Hepatocyte (in vitro differentiated cells): ENCODE results near the gene MICU1. TPM values are rescaled to one million over a fixed set of nuclear protein-coding genes. Genes with fewer than 3 reads are reported as not detected.

ENCODE experiments used
- DNase-seq: peaks from one replicate; pipeline ENCODE4 v3.0.0-alpha.2; 2016; ENCODE audit warnings: low spot score
- H2AFZ ChIP-seq: fragments of 200-600 bp; sonication (generic); 2 replicates; pipeline ENCODE4 v1.6.0; 2016; ENCODE audit warnings: antibody characterized with exemption, mild to moderate bottlenecking
- H3K27ac ChIP-seq: fragments of 200-600 bp; sonication (generic); 2 replicates; pipeline ENCODE4 v1.5.1; 2016; ENCODE audit warnings: mild to moderate bottlenecking
- H3K27me3 ChIP-seq: fragments of 200-600 bp; sonication (generic); 2 replicates; pipeline ENCODE4 v1.6.1; 2016
- H3K36me3 ChIP-seq: fragments of 200-600 bp; sonication (generic); replicated peaks from 2 replicates; pipeline ENCODE4 v1.5.1; 2016; ENCODE audit warnings: low read depth; ENCODE audit not compliant: insufficient read depth
- H3K4me1 ChIP-seq: fragments of 200-600 bp; sonication (generic); 2 replicates; pipeline ENCODE4 v1.5.1; 2016; ENCODE audit warnings: mild to moderate bottlenecking, moderate library complexity; ENCODE audit not compliant: insufficient read depth
- H3K4me2 ChIP-seq: fragments of 200-600 bp; sonication (generic); 2 replicates; pipeline ENCODE4 v1.6.0; 2016
- H3K4me3 ChIP-seq: fragments of 200-600 bp; sonication (generic); 2 replicates; pipeline ENCODE4 v1.5.1; 2016; ENCODE audit warnings: mild to moderate bottlenecking
- H3K79me2 ChIP-seq: fragments of 200-600 bp; sonication (generic); 2 replicates; pipeline ENCODE4 v1.6.0; 2017; ENCODE audit warnings: mild to moderate bottlenecking
- H3K9me2 ChIP-seq: fragments of 200-600 bp; sonication (generic); replicated peaks from 2 replicates; pipeline ENCODE4 v1.6.0; 2017; ENCODE audit warnings: mild to moderate bottlenecking; ENCODE audit not compliant: insufficient read depth
- H3K9me3 ChIP-seq: fragments of 200-600 bp; sonication (generic); 2 replicates; pipeline ENCODE4 v1.5.1; 2016; ENCODE audit warnings: low read depth, mild to moderate bottlenecking
- H4K20me1 ChIP-seq: fragments of 200-600 bp; sonication (generic); 2 replicates; pipeline ENCODE4 v1.6.0; 2016; ENCODE audit warnings: mild to moderate bottlenecking; ENCODE audit not compliant: insufficient read depth, poor library complexity, severe bottlenecking
- CTCF ChIP-seq: fragments of 200-600 bp; sonication (generic); IDR thresholded peaks from 2 replicates; pipeline ENCODE4 v1.5.1; 2016; ENCODE audit warnings: antibody characterized with exemption, mild to moderate bottlenecking; ENCODE audit not compliant: poor library complexity
- EZH2 ChIP-seq: fragments of 200-600 bp; sonication (generic); IDR thresholded peaks from 2 replicates; pipeline ENCODE4 v1.6.1; 2016; ENCODE audit warnings: antibody characterized with exemption, mild to moderate bottlenecking, borderline replicate concordance
- EZH2phosphoT487 ChIP-seq: fragments of 200-600 bp; sonication (generic); IDR thresholded peaks from one replicate; pipeline ENCODE4 v1.6.1; 2018; ENCODE audit warnings: antibody characterized with exemption, mild to moderate bottlenecking, low read depth, moderate library complexity; ENCODE audit not compliant: unreplicated experiment, severe bottlenecking
- WGBS: methylation state at CpG from one replicate; pipeline ENCODE4 v1.1.6; 2016; ENCODE audit warnings: low lambda C conversion rate; ENCODE audit errors: missing lambda C conversion rate; 5-methylcytosine and 5-hydroxymethylcytosine counted together
- polyA plus RNA-seq: library from polyadenylated mRNA; unstranded; fragments of >200 nt; fragmentation: Nextera tagmentation; extraction: Ambion mirVana; gene quantifications from 2 replicates; pipeline ENCODE4 v1.2.1, GENCODE V29; 2016
- total RNA-seq: library from RNA; depleted of rRNA; stranded (reverse); fragments of >200 nt; gene quantifications from 2 replicates; pipeline ENCODE4 v1.2.3, GENCODE V29; 2014

The MICU1 gene
- total and polyA plus RNA-seq, 2 experiments from 2014 or later = 34.0 to 60.1 TPM

- Histone ChIP-seq H3K79me2 (no peaks in the 10 kb centered on the region), H3K9me3 (no peaks in the 10 kb centered on the region), H3K36me3 (no peaks in the 10 kb centered on the region), H2AFZ (no peak overlapping the region), H3K9me2 (no peaks in the 10 kb centered on the region), H3K27ac (no peak overlapping the region), H4K20me1 (no peaks in the 10 kb centered on the region), H3K4me3 (no peak overlapping the region), H3K27me3 (no peaks in the 10 kb centered on the region), H3K4me2 (no peak overlapping the region), H3K4me1 (peaks cover 15% of the 10 kb centered on the region)
- no peak for DNase-seq
- no peak for TF ChIP-seq EZH2
- TF ChIP-seq EZH2phosphoT487 = no peak
- no peak for TF ChIP-seq CTCF
- WGBS = 95% methylated on average over 5 of the region's 5 CpGs
Observed at GRCh38 chr10:72523062-72523461, 102.8 kb downstream of the MICU1 start.

- 95% methylated on average over 8 of the region's 8 CpGs for WGBS
- peaks cover 1% of the 10 kb centered on the region for H3K4me1 ChIP-seq
- H3K4me2 ChIP-seq = no peak overlapping the region
- H3K9me2 ChIP-seq = no peaks in the 10 kb centered on the region
- H2AFZ ChIP-seq = no peak overlapping the region
- no peak overlapping the region for H3K4me3 ChIP-seq
- TF ChIP-seq EZH2phosphoT487 (no peak), EZH2 (no peak), CTCF (no peak)
- H3K79me2 ChIP-seq = no peaks in the 10 kb centered on the region
- no peak for DNase-seq
- H3K9me3 ChIP-seq = no peaks in the 10 kb centered on the region
- no peak overlapping the region for H3K27ac ChIP-seq
- no peaks in the 10 kb centered on the region for H4K20me1 ChIP-seq
- H3K27me3 ChIP-seq = no peaks in the 10 kb centered on the region
- no peaks in the 10 kb centered on the region for H3K36me3 ChIP-seq
Observed at GRCh38 chr10:72517244-72517643, 108.6 kb downstream of the MICU1 start.

DNA sequence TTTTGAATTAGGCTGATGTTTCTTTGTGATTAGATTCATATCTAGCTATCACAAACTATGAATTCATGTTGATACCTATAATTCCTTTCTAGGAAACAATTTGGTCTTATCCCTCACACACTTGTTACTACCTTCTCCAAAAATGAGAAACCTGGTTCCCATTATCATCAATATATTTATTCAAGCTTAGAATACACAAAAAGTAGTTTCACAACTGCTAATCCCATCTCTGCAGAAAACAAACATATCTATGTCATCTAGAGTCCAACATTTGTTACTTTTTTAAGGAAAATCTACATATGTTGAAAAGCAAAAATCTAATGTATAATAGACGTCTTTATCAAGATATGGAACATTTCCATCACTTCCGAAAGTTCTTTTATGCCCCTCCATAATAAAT, 110.4 kb downstream of the MICU1 start:
- no peaks in the 10 kb centered on the region for H3K79me2 ChIP-seq
- no peaks in the 10 kb centered on the region for H3K4me1 ChIP-seq
- H3K27ac ChIP-seq = no peak overlapping the region
- H3K27me3 ChIP-seq = no peaks in the 10 kb centered on the region
- no peaks in the 10 kb centered on the region for H3K9me3 ChIP-seq
- no peaks in the 10 kb centered on the region for H4K20me1 ChIP-seq
- WGBS = 86% methylated on average over 2 of the region's 2 CpGs
- H3K4me3 ChIP-seq = no peak overlapping the region
- no peaks in the 10 kb centered on the region for H3K9me2 ChIP-seq
- H2AFZ ChIP-seq = no peak overlapping the region
- H3K36me3 ChIP-seq = no peaks in the 10 kb centered on the region
- DNase-seq = no peak
- no peak for TF ChIP-seq CTCF
- no peak for TF ChIP-seq EZH2phosphoT487
- no peak for TF ChIP-seq EZH2
- no peak overlapping the region for H3K4me2 ChIP-seq

- Histone ChIP-seq H3K36me3 (no peaks in the 10 kb centered on the region), H2AFZ (no peak overlapping the region), H3K4me2 (no peak overlapping the region), H4K20me1 (no peaks in the 10 kb centered on the region), H3K27me3 (no peaks in the 10 kb centered on the region), H3K27ac (no peak overlapping the region), H3K4me3 (no peak overlapping the region), H3K9me2 (no peaks in the 10 kb centered on the region), H3K4me1 (no peaks in the 10 kb centered on the region), H3K79me2 (no peaks in the 10 kb centered on the region), H3K9me3 (no peaks in the 10 kb centered on the region)
- TF ChIP-seq EZH2phosphoT487 (no peak), CTCF (no peak), EZH2 (no peak)
- DNase-seq = no peak
Observed at GRCh38 chr10:72513910-72514309, 112.0 kb downstream of the MICU1 start.
